Mesenchymal stem cell (in vitro differentiated cells and primary cell): ENCODE data around the gene FAM227B.
A peak's percentile ranks its signal among the peaks of the same experiment; 100 is the strongest.

Experiments
- DNase-seq: peaks from one replicate; pipeline ENCODE4 v3.0.0-alpha.2; 2013
- H2AFZ ChIP-seq: one replicate; pipeline ENCODE4 v1.6.1; 2013; ENCODE audit warnings: low read depth, mild to moderate bottlenecking, control low read depth, inconsistent platforms, low read length, moderate library complexity
- H2AK5ac ChIP-seq: 2 replicates; pipeline ENCODE4 v1.6.1; 2013; ENCODE audit warnings: low read length, moderate library complexity, mild to moderate bottlenecking, inconsistent platforms; ENCODE audit not compliant: severe bottlenecking
- H2BK120ac ChIP-seq: one replicate; pipeline ENCODE4 v1.6.1; 2013; ENCODE audit warnings: low read depth, mild to moderate bottlenecking, inconsistent platforms, low read length, moderate library complexity
- H2BK12ac ChIP-seq, 2 experiments: one replicate each; pipeline ENCODE4 v1.6.1; 2013; ENCODE audit warnings: inconsistent platforms in 2 of 2, low read length in 2 of 2, mild to moderate bottlenecking in 2 of 2, moderate library complexity in 2 of 2, control low read depth in 1 of 2
- H2BK15ac ChIP-seq: one replicate; pipeline ENCODE4 v1.6.1; 2013; ENCODE audit warnings: mild to moderate bottlenecking, low read depth, inconsistent platforms; ENCODE audit not compliant: poor library complexity, severe bottlenecking
- H2BK5ac ChIP-seq: 2 replicates; pipeline ENCODE4 v1.6.1; 2013; ENCODE audit warnings: low read depth, mild to moderate bottlenecking, low read length, control low read depth, inconsistent platforms; ENCODE audit not compliant: poor library complexity, severe bottlenecking
- H3K14ac ChIP-seq, 2 experiments: one replicate each; pipeline ENCODE4 v1.6.1; 2013; ENCODE audit warnings: inconsistent platforms in 2 of 2, low read length in 2 of 2, control low read depth in 1 of 2, mild to moderate bottlenecking in 1 of 2, moderate library complexity in 1 of 2
- H3K18ac ChIP-seq, 2 experiments: one replicate each; pipeline ENCODE4 v1.6.1; 2013; ENCODE audit warnings: inconsistent platforms in 2 of 2, low read length in 2 of 2, control low read depth in 1 of 2, low read depth in 1 of 2, mild to moderate bottlenecking in 1 of 2
- H3K23ac ChIP-seq, 2 experiments: one replicate each; pipeline ENCODE4 v1.6.1; 2013; ENCODE audit warnings: inconsistent platforms in 2 of 2, low read length in 2 of 2, mild to moderate bottlenecking in 2 of 2, moderate library complexity in 2 of 2, control low read depth in 1 of 2
- H3K27ac ChIP-seq: 2 replicates; pipeline ENCODE4 v1.5.1; 2013; ENCODE audit warnings: mild to moderate bottlenecking, moderate library complexity, low read length, control low read depth, inconsistent platforms; ENCODE audit not compliant: poor library complexity, severe bottlenecking
- H3K27me3 ChIP-seq, 2 experiments: 2 replicates each; pipeline versions ENCODE4 v1.6.1 to v1.7.0; 2013; ENCODE audit warnings: low read length in 2 of 2, mild to moderate bottlenecking in 2 of 2, moderate library complexity in 2 of 2, control low read depth in 1 of 2, inconsistent platforms in 1 of 2; ENCODE audit not compliant: control insufficient read depth in 1 of 2, insufficient read depth in 1 of 2
- H3K36me3 ChIP-seq, 2 experiments: 2 replicates each; pipeline versions ENCODE4 v1.6.1 to v1.7.0; 2013; ENCODE audit warnings: low read length in 2 of 2, control low read depth in 1 of 2, inconsistent platforms in 1 of 2, low read depth in 1 of 2, mild to moderate bottlenecking in 1 of 2; ENCODE audit not compliant: insufficient read depth in 2 of 2, control insufficient read depth in 1 of 2
- H3K4ac ChIP-seq, 2 experiments: one replicate each; pipeline ENCODE4 v1.6.1; 2013; ENCODE audit warnings: inconsistent platforms in 2 of 2, low read length in 2 of 2, mild to moderate bottlenecking in 2 of 2, moderate library complexity in 2 of 2, control low read depth in 1 of 2, low read depth in 1 of 2
- H3K4me1 ChIP-seq: 2 replicates; pipeline ENCODE4 v1.6.1; 2013; ENCODE audit warnings: low read depth, low read length, control low read depth; ENCODE audit not compliant: control insufficient read depth, insufficient read depth
- H3K4me2 ChIP-seq: 2 replicates; pipeline ENCODE4 v1.6.1; 2013; ENCODE audit warnings: low read length, mild to moderate bottlenecking, inconsistent platforms; ENCODE audit not compliant: poor library complexity, severe bottlenecking
- H3K4me3 ChIP-seq, 2 experiments: 2 replicates each; pipeline versions ENCODE4 v1.5.1 to v1.7.0; 2013; ENCODE audit warnings: low read length in 2 of 2, mild to moderate bottlenecking in 2 of 2, control low read depth in 1 of 2, low read depth in 1 of 2; ENCODE audit not compliant: insufficient read depth in 1 of 2
- H3K79me1 ChIP-seq: replicated peaks from 2 replicates; pipeline ENCODE4 v1.6.1; 2013; ENCODE audit warnings: mild to moderate bottlenecking, control low read depth, low read length, inconsistent platforms; ENCODE audit not compliant: poor library complexity, severe bottlenecking
- H3K9ac ChIP-seq: 2 replicates; pipeline ENCODE4 v1.7.0; 2013; ENCODE audit warnings: mild to moderate bottlenecking, low read length, moderate library complexity
- H3K9me3 ChIP-seq: 2 replicates; pipeline ENCODE4 v1.7.0; 2013; ENCODE audit warnings: mild to moderate bottlenecking, low read length; ENCODE audit not compliant: control insufficient read depth
- H4K8ac ChIP-seq: one replicate; pipeline ENCODE4 v1.6.1; 2013; ENCODE audit warnings: inconsistent platforms, mild to moderate bottlenecking, low read length, moderate library complexity
- H4K91ac ChIP-seq: one replicate; pipeline ENCODE4 v1.6.1; 2013; ENCODE audit warnings: mild to moderate bottlenecking, low read length, inconsistent platforms
- WGBS: methylation state at CpG from one replicate; pipeline ENCODE4 v1.1.7; 2013; ENCODE audit warnings: mixed read lengths; 5-methylcytosine and 5-hydroxymethylcytosine counted together

The FAM227B gene

DNA sequence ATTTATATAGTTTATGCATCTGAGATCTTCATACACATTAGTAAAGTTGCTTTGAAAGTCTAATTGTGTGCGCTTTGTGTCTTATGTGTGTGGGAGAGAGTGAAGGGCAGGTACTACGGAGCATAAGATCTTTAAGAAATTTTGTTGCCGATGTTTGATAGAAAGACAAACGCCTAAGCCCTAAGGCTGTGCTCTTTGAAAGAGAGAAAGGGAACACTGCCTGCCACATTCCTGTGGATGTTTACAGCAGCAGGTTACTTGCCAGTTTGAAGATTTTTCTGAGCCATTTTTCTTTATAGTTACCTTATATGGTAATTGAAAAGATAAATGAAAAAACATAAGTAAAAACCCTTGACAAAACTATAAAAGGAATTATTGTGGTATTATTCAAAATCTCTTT is 17.2 kb upstream of the FAM227B start:
- no peak for DNase-seq
- Histone ChIP-seq H4K8ac (no peak overlapping the region), H2BK5ac (no peak overlapping the region), H3K79me1 (peaks cover 2% of the 10 kb centered on the region), H3K36me3 (peaks cover 3 to 99% of the 10 kb centered on the region in 2 experiments), H2AK5ac (no peak overlapping the region), H4K91ac (no peak overlapping the region), H3K4me2 (no peak overlapping the region), H2BK12ac (no peak overlapping the region), H3K9me3 (no peaks in the 10 kb centered on the region), H2BK120ac (no peak overlapping the region), H3K4me1 (no peaks in the 10 kb centered on the region), H3K18ac (no peak overlapping the region), H3K4ac (no peak overlapping the region), H3K27me3 (no peaks in the 10 kb centered on the region), H3K9ac (no peak overlapping the region), H3K14ac (no peak overlapping the region), H2BK15ac (no peak overlapping the region), H3K23ac (no peak overlapping the region), H3K27ac (no peak overlapping the region), H3K4me3 (no peak overlapping the region), H2AFZ (no peak overlapping the region)
- WGBS: 95% methylated on average over 4 of the region's 4 CpGs

DNA sequence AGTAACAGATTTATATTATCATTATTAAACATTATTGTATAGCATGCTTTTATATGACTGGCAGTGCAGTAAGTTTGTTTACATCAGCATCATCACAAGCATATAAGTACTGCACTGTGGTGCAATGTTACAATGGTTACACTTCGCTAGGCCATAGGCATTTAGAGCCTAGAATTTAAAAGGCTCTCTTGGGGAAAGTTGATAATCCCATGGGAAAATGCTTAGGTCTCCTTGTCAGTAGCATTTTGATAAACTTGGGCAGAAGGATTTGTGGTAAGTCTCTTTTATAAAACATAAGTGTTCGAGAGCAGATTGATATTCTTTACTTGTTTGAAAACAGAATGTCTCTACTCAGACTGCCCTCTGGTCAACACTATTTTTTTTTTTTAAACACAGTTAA is 7.8 kb upstream of the FAM227B start:
- Histone ChIP-seq H3K36me3 (peaks cover 7 to 94% of the 10 kb centered on the region in 2 experiments), H3K14ac (no peak overlapping the region), H3K4me3 (peak overlapping the region in 1 of 2 experiments; percentile 9), H2BK15ac (no peak overlapping the region), H3K27me3 (no peaks in the 10 kb centered on the region), H3K4ac (no peak overlapping the region), H4K91ac (no peak overlapping the region), H3K4me2 (no peak overlapping the region), H2BK120ac (no peak overlapping the region), H2AFZ (no peak overlapping the region), H3K9me3 (peaks cover 12% of the 10 kb centered on the region), H3K4me1 (no peaks in the 10 kb centered on the region), H2BK5ac (no peak overlapping the region), H3K9ac (peak overlapping the region; percentile 72), H4K8ac (no peak overlapping the region), H2AK5ac (no peak overlapping the region), H3K79me1 (peaks cover 15% of the 10 kb centered on the region), H3K23ac (no peak overlapping the region), H3K27ac (no peak overlapping the region), H2BK12ac (no peak overlapping the region), H3K18ac (no peak overlapping the region)
- 75% methylated on average over 2 of the region's 2 CpGs for WGBS
- DNase-seq: peak; percentile 37

DNA sequence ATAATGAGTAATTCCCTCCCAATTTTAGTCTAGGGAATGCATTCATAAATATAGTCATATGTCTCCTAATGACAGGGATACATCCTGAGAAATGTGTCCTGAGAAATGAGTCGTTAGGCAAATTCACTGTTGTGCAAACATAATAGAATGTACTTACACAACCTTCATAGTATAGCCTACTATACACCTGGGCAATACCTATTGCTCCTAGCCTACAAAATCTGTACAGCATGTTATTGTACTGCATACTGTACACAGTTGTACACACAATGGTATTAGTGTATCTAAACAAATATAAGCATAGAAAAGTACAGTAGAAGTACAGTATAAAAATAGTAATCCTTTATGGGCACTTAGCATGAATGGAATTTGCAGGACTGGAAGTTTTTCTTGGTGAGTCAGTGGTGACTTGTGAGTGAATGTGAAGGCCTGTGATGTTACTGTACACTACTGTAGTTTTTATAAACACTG is 6.8 kb upstream of the FAM227B start:
- H2BK120ac ChIP-seq: no peak overlapping the region
- no peak overlapping the region for H2AK5ac ChIP-seq
- H3K14ac ChIP-seq: no peak overlapping the region
- no peak overlapping the region for H3K23ac ChIP-seq
- H2BK12ac ChIP-seq: no peak overlapping the region
- peaks cover 7 to 94% of the 10 kb centered on the region in 2 experiments for H3K36me3 ChIP-seq
- peaks cover 12% of the 10 kb centered on the region for H3K9me3 ChIP-seq
- peak overlapping the region in 1 of 2 experiments; percentile 15 for H3K4me3 ChIP-seq
- H3K4ac ChIP-seq: no peak overlapping the region
- H2BK15ac ChIP-seq: no peak overlapping the region
- H4K91ac ChIP-seq: no peak overlapping the region
- no peak overlapping the region for H3K18ac ChIP-seq
- H2BK5ac ChIP-seq: no peak overlapping the region
- H3K9ac ChIP-seq: peak overlapping the region; percentile 72
- no peak overlapping the region for H4K8ac ChIP-seq
- no CpG with 5 or more reads among the region's 1 CpG for WGBS
- peak; percentile 84 for DNase-seq
- no peak overlapping the region for H2AFZ ChIP-seq
- H3K4me2 ChIP-seq: no peak overlapping the region
- no peaks in the 10 kb centered on the region for H3K4me1 ChIP-seq
- H3K27me3 ChIP-seq: no peaks in the 10 kb centered on the region
- peaks cover 20% of the 10 kb centered on the region for H3K79me1 ChIP-seq
- peak overlapping the region; percentile 79 for H3K27ac ChIP-seq

DNA sequence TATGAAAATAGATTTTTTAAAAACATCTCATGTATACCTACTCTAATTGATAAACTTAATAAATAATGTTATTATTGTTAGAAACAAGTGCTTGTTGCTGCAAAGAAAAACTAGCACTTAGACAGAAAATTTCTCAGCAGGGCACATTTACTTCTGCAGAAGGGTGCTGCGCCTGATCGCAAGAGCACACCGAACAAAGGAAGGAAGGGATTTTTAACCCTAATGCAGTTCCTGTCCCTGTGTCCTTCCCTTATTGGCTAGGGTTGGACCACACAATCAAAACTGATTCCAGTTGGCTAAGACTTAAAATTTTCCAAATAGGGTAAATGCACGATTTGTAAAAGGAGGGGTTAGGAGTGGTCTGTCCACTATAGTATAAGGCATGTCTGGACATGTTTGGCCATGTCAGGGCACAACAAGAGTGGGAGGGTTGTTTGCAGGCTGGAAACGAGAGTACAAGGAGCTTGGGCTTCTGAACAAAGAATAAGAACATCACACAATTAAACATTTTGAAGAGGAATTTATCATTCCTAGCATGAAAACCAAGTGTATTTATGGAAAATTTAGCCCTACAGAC is 4.9 kb upstream of the FAM227B start:
- Histone ChIP-seq H3K23ac (no peak overlapping the region), H3K4me3 (peak overlapping the region in 1 of 2 experiments; percentile 86), H3K4me1 (no peaks in the 10 kb centered on the region), H3K36me3 (peaks cover 5 to 76% of the 10 kb centered on the region in 2 experiments), H3K14ac (no peak overlapping the region), H2BK5ac (no peak overlapping the region), H2AFZ (no peak overlapping the region), H2BK12ac (peak overlapping the region in 1 of 2 experiments; percentile 25), H4K8ac (no peak overlapping the region), H3K9me3 (peaks cover 12% of the 10 kb centered on the region), H2AK5ac (peak overlapping the region; percentile 73), H2BK15ac (no peak overlapping the region), H4K91ac (no peak overlapping the region), H3K4ac (no peak overlapping the region), H3K18ac (no peak overlapping the region), H3K79me1 (peaks cover 15% of the 10 kb centered on the region), H3K27me3 (no peaks in the 10 kb centered on the region), H3K9ac (peak overlapping the region; percentile 72), H3K4me2 (no peak overlapping the region), H2BK120ac (no peak overlapping the region), H3K27ac (peak overlapping the region; percentile 20)
- no peak for DNase-seq
- 95% methylated on average over 4 of the region's 5 CpGs for WGBS
